Tibial nerve (tissue), 4 donors: ENCODE data around the gene SRA1. TPM values are rescaled to one million over a fixed set of nuclear protein-coding genes. Genes with fewer than 3 reads are reported as not detected.

Source experiments
- DNase-seq, 2 donors: peaks; one replicate each; pipeline ENCODE4 v3.0.0-alpha.2; 2019; ENCODE audit warnings: low spot score in 2 of 2
- H3K27ac ChIP-seq, 4 donors: fragments of 200-600 bp; sonication (generic) in 3 of 4; one replicate each; pipeline ENCODE4 v1.5.1; 2017 to 2019; ENCODE audit warnings: mild to moderate bottlenecking in 1 of 4
- H3K27me3 ChIP-seq, 2 donors: fragments of 200-600 bp; sonication (generic) in 1 of 2; one replicate each; pipeline versions ENCODE4 v1.5.1 to v1.6.0; 2017 to 2019
- H3K36me3 ChIP-seq, 3 donors: fragments of 200-600 bp; sonication (generic); one replicate each; pipeline ENCODE4 v1.5.1; 2018 to 2019
- H3K4me1 ChIP-seq, 4 donors: fragments of 200-600 bp; sonication (generic) in 3 of 4; one replicate each; pipeline ENCODE4 v1.5.1; 2017 to 2019
- H3K4me3 ChIP-seq, 4 donors: fragments of 200-600 bp; sonication (generic) in 3 of 4; one replicate each; pipeline ENCODE4 v1.5.1; 2017 to 2019; ENCODE audit warnings: mild to moderate bottlenecking in 1 of 4, moderate library complexity in 1 of 4
- H3K9me3 ChIP-seq, 4 donors: fragments of 200-600 bp; sonication (generic) in 3 of 4; one replicate each; pipeline ENCODE4 v1.5.1; 2017 to 2019
- CTCF ChIP-seq, 5 experiments: fragments of 200-600 bp in 3 of 5; fragments of 450-650 bp in 2 of 5; sonication (generic) in 3 of 5; IDR thresholded peaks; one replicate each; pipeline ENCODE4 v1.5.1; 2016 to 2019; ENCODE audit warnings: antibody characterized with exemption in 5 of 5, mild to moderate bottlenecking in 3 of 5, moderate library complexity in 2 of 5
- EP300 ChIP-seq, 2 donors: sonication (generic); formaldehyde crosslinking; IDR thresholded peaks; one replicate each; pipeline ENCODE4 v1.6.1; 2017; ENCODE audit warnings: antibody characterized with exemption in 2 of 2, mild to moderate bottlenecking in 1 of 2
- POLR2A ChIP-seq, 2 donors: fragments of 450-650 bp; IDR thresholded peaks; one replicate each; pipeline ENCODE4 v1.6.1; 2017; ENCODE audit warnings: antibody characterized with exemption in 2 of 2, mild to moderate bottlenecking in 2 of 2, moderate library complexity in 2 of 2
- WGBS, 2 donors: methylation state at CpG; one replicate each; pipeline ENCODE4 v1.1.5; 2018; 5-methylcytosine and 5-hydroxymethylcytosine counted together
- total RNA-seq, 4 donors: library from RNA; depleted of rRNA; stranded (reverse); fragments of >200 nt; gene quantifications; one replicate each; pipeline ENCODE4 v1.1.0, GENCODE V29; 2016

The SRA1 gene
- total RNA-seq, 4 donors from 2014 or later: 16.6 to 23.7 (median 19.2) TPM

GRCh38 chr5:140571105-140571504, 13.8 kb upstream of the SRA1 start:
- peak overlapping the region in 3 of 4 donors; percentile 9 to 40 (median 26) for H3K27ac ChIP-seq
- H3K4me1 ChIP-seq: peaks cover 0 to 42% (median 1%) of the 10 kb centered on the region in 4 donors
- H3K9me3 ChIP-seq: no peaks in the 10 kb centered on the region
- H3K36me3 ChIP-seq: peaks cover 0 to 40% (median 2%) of the 10 kb centered on the region in 3 donors
- no peak for DNase-seq
- WGBS, 2 donors: 65 to 77% methylated on average over 5 of the region's 5 CpGs
- TF ChIP-seq POLR2A (IDR thresholded peaks at IDR 0.05): no peak
- no peak for TF ChIP-seq EP300 (IDR thresholded peaks at IDR 0.05)
- no peak for TF ChIP-seq CTCF (IDR thresholded peaks at IDR 0.05)
- no peak overlapping the region for H3K4me3 ChIP-seq
- no peaks in the 10 kb centered on the region for H3K27me3 ChIP-seq

GRCh38 chr5:140570488-140570887, 13.2 kb upstream of the SRA1 start:
- WGBS, 2 donors: 95 to 100% methylated on average over 1 of the region's 1 CpG
- H3K27me3 ChIP-seq: no peaks in the 10 kb centered on the region
- TF ChIP-seq EP300 (IDR thresholded peaks at IDR 0.05) (no peak), CTCF (IDR thresholded peaks at IDR 0.05) (no peak), POLR2A (IDR thresholded peaks at IDR 0.05) (no peak)

GRCh38 chr5:140570058-140570457, 12.8 kb upstream of the SRA1 start:
- Histone ChIP-seq H3K4me1 (peaks cover 0 to 49% (median 11%) of the 10 kb centered on the region in 4 donors), H3K4me3 (no peak overlapping the region), H3K27me3 (no peaks in the 10 kb centered on the region), H3K27ac (peak overlapping the region in 2 of 4 donors; percentile 18 to 59), H3K9me3 (no peaks in the 10 kb centered on the region), H3K36me3 (peaks cover 0 to 46% (median 2%) of the 10 kb centered on the region in 3 donors)
- 77 to 82% methylated on average over 4 of the region's 4 CpGs for WGBS, 2 donors
- no peak for TF ChIP-seq EP300 (IDR thresholded peaks at IDR 0.05)
- TF ChIP-seq CTCF (IDR thresholded peaks at IDR 0.05): no peak
- TF ChIP-seq POLR2A (IDR thresholded peaks at IDR 0.05): no peak
- DNase-seq: no peak

More at GRCh38 chr5:140570488-140570887, 13.2 kb upstream of the SRA1 start:
- H3K27ac ChIP-seq: peak overlapping the region in 2 of 4 donors; percentile 26 to 40
- peaks cover 0 to 48% (median 8%) of the 10 kb centered on the region in 4 donors for H3K4me1 ChIP-seq
- no peak overlapping the region for H3K4me3 ChIP-seq
- no peak for DNase-seq
- H3K9me3 ChIP-seq: no peaks in the 10 kb centered on the region
- peaks cover 0 to 46% (median 2%) of the 10 kb centered on the region in 3 donors for H3K36me3 ChIP-seq

GRCh38 chr5:140569197-140569596, 11.9 kb upstream of the SRA1 start:
- TF ChIP-seq CTCF (IDR thresholded peaks at IDR 0.05) (no peak), EP300 (IDR thresholded peaks at IDR 0.05) (no peak), POLR2A (IDR thresholded peaks at IDR 0.05) (no peak)

GRCh38 chr5:140568443-140569063, 11.3 kb upstream of the SRA1 start:
- peaks cover 0 to 46% (median 2%) of the 10 kb centered on the region in 3 donors for H3K36me3 ChIP-seq
- peaks cover 0 to 40% (median 13%) of the 10 kb centered on the region in 4 donors for H3K4me1 ChIP-seq
- DNase-seq: no peak
- peak overlapping the region in 3 of 4 donors; percentile 18 to 51 (median 37) for H3K27ac ChIP-seq
- H3K9me3 ChIP-seq: no peaks in the 10 kb centered on the region
- 92 to 100% methylated on average over 2 of the region's 2 CpGs for WGBS, 2 donors
- H3K27me3 ChIP-seq: no peaks in the 10 kb centered on the region
- no peak overlapping the region for H3K4me3 ChIP-seq
- TF ChIP-seq EP300 (IDR thresholded peaks at IDR 0.05): no peak
- no peak for TF ChIP-seq POLR2A (IDR thresholded peaks at IDR 0.05)
- TF ChIP-seq CTCF (IDR thresholded peaks at IDR 0.05): no peak

More at GRCh38 chr5:140569197-140569596, 11.9 kb upstream of the SRA1 start:
- no peaks in the 10 kb centered on the region for H3K27me3 ChIP-seq
- 69 to 74% methylated on average over 4 of the region's 4 CpGs for WGBS, 2 donors
- H3K36me3 ChIP-seq: peaks cover 0 to 46% (median 2%) of the 10 kb centered on the region in 3 donors
- peak overlapping the region in 3 of 4 donors; percentile 18 to 59 (median 51) for H3K27ac ChIP-seq
- no peaks in the 10 kb centered on the region for H3K9me3 ChIP-seq
- no peak overlapping the region for H3K4me3 ChIP-seq
- H3K4me1 ChIP-seq: peaks cover 0 to 42% (median 11%) of the 10 kb centered on the region in 4 donors
- no peak for DNase-seq
